Activated naive CD4-positive, alpha-beta T cell treated with anti-CD3 and anti-CD28 coated beads, Interleukin-2, amount 50 U/mL, for 16 hours (primary cell): Measurements from ENCODE around the gene SMIM27.
"Not testable (repeated sequence)": the region's sequence is repeated elsewhere in the genome, so short reads cannot be mapped to it uniquely, and the experiment has no call there.

ENCODE experiments used
- DNase-seq: peaks from one replicate; pipeline ENCODE4 v3.0.0-alpha.2; 2020

The SMIM27 gene

DNA sequence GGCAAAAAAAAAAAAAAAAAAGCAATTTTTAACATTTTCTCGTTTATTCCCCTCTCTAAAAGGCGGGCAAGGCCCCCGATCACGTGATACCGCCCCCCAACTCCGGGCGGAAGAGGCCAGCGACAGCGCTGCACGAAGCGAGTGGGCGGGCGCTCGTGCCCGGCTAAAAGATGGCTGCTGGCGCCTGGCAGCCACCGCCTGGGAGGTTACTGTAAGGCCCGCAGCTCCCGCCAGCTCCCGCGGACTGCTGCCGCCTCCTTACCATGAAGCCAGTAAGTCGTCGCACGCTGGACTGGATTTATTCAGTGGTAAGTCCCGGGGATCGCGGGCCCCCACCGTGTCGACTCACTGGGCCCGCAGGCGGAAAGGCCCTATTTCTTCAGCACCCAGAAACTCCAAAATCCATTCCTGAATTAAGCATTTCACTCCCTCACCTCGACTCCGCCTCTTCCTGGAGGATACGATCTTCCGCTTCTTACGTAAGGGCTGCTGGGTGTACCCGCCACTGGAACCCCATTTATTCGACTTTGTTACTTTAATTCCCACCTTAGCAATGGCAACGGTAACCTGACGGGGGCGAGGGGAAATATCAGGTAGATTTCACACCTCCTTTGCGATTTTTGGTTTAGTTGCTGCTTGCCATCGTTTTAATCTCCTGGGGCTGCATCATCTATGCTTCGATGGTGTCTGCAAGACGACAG lies at the start of gene SMIM27, which contains the start of gene TOPORS:
SMIM27 (plus strand) TSS at position 156 of the 701 bp plus-strand sequence; CDS start at position 264, 108 bp downstream.
TOPORS (minus strand) TSS at position 415 of the 701 bp plus-strand sequence; CDS start at position 265, 150 bp downstream.
- peak; percentile 93 for DNase-seq

- no peak for DNase-seq
Observed at GRCh38 chr9:32502464-32502863, 49.7 kb upstream of the SMIM27 start.

GRCh38 chr9:32503008-32503407 lies 49.1 kb upstream of the SMIM27 start:
- no peak for DNase-seq

GRCh38 chr9:32508728-32509127 lies 43.4 kb upstream of the SMIM27 start:
- no peak for DNase-seq

- no peak for DNase-seq
Observed at GRCh38 chr9:32516241-32516640, 35.9 kb upstream of the SMIM27 start.

DNA sequence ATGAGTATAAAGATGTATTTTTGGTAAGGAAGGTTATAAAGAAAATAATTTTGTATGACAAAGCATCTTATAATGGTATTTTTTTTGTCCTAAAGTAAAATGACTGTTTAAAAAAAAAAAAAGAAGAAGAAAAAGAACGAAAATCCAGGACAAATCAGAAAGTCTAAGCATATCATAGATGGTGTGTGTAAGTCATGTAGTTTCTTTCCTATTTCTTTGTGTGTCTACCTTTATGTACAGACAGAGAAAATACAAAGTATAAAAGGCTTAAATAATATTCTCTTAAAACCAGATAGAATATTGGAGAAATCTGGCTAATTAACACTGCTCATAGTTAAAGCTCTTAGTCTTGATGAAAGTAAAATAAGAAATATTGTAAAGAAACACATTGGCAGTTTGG lies 33.9 kb upstream of the SMIM27 start:
- no peak for DNase-seq

GRCh38 chr9:32523910-32524309 lies 28.2 kb upstream of the SMIM27 start:
- no peak for DNase-seq

DNA sequence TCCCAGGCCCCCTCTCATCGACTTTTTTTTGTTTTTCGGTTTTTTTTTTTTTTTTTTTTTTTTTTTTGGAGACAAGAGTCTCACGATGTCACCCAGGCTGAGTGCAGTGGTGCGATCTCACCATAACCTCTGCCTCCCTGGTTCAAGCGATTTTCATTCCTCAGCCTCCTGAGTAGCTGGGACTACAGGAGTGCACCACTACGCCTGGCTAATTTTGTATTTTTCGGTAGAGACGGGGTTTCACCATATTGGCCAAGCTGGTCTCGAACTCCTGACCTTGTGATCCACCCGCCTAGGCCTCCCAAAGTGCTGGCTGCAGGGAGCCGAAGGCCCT lies 27.6 kb upstream of the SMIM27 start:
- not testable (repeated sequence) for DNase-seq

- peak; percentile 21 for DNase-seq
Observed at GRCh38 chr9:32524892-32525708, 27.0 kb upstream of the SMIM27 start.

- no peak for DNase-seq
Observed at GRCh38 chr9:32525709-32526030, 26.5 kb upstream of the SMIM27 start.

- peak; percentile 68 for DNase-seq
Observed at GRCh38 chr9:32526041-32526706, 26.0 kb upstream of the SMIM27 start, which contains the start of gene RIGI. RIGI (minus strand) TSS chr9:32526196; CDS start chr9:32526166, 30 bp downstream.

DNA sequence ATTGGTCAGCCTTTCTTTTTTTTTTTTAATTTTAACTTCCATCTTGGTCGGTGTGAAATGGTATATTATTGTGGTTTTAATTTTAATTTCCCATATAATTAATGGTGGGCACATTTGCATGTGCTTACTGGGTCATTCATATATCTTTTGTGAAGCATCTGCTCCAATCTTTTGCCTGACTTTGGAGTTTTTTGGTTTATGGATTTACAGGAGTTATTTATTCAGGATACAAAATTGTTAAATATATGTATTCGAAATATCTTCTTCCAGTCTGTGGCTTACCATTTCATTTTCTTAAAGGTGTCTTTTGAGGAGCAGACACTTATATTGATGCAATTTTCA lies 25.4 kb upstream of the SMIM27 start:
- no peak for DNase-seq

GRCh38 chr9:32533336-32533735 lies 18.8 kb upstream of the SMIM27 start:
- DNase-seq = no peak

GRCh38 chr9:32533816-32534215 lies 18.3 kb upstream of the SMIM27 start:
- no peak for DNase-seq

DNA sequence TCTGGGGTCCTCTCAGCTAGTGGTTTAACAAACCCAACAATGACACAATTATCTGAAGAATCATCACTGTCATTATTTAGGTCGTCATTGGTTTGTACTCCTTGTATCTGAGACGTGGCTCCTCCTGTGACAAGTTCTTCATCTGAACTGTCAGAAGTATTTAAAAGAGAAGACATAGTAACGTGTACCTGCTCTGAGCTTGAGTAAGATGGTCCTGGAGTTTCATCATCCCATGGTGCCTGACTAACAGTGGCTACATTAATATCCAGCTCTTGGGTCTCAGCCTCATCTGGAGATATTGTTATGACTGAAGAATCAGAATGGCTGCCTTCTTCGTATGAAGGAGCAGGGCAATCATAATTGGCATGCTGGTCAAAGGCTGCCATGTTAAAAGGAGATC lies 9.1 kb upstream of the SMIM27 start:
- no peak for DNase-seq

GRCh38 chr9:32545884-32546283 lies 6.2 kb upstream of the SMIM27 start:
- no peak for DNase-seq

DNA sequence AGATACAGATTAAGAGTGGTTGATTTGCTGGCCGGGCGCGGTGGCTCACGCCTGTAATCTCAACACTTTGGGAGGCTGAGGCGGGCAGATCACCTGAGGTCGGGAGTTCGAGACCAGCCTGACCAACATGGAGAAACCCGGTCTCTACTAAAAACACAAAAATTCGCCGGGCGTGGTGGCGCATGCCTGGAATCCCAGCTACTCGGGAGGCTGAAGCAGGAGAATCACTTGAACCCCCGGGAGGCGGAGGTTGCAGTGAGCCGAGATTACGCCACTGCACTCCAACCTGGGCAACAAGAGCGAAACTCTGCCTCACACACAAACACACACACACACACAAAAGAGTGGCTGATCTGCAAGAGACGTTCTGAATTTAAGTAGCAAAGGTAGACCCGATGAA lies 3.9 kb upstream of the SMIM27 start:
- DNase-seq = not testable (repeated sequence)

DNA sequence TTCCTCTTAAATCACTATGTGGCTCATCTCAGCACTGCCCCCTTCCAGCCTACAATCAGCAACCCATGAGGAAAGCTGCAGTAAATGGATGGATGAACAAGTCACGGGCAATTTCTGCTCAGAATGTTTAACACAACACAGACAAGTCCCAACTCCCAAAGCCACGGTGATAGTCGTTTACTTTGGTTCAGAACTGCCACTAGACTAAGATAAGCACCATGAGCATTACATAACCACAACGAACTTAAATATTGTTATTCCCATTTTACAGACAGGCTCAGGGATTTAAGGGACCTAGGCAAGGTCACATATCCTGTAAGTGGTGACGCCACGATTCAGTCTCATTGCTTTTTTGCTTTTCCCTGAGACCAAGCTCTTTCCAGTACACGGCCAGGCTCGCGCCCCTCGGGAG lies 2.0 kb upstream of the SMIM27 start:
- DNase-seq = no peak

- DNase-seq = peak; percentile 93
Observed at GRCh38 chr9:32550562-32551275, 1.4 kb upstream of the SMIM27 start.

DNA sequence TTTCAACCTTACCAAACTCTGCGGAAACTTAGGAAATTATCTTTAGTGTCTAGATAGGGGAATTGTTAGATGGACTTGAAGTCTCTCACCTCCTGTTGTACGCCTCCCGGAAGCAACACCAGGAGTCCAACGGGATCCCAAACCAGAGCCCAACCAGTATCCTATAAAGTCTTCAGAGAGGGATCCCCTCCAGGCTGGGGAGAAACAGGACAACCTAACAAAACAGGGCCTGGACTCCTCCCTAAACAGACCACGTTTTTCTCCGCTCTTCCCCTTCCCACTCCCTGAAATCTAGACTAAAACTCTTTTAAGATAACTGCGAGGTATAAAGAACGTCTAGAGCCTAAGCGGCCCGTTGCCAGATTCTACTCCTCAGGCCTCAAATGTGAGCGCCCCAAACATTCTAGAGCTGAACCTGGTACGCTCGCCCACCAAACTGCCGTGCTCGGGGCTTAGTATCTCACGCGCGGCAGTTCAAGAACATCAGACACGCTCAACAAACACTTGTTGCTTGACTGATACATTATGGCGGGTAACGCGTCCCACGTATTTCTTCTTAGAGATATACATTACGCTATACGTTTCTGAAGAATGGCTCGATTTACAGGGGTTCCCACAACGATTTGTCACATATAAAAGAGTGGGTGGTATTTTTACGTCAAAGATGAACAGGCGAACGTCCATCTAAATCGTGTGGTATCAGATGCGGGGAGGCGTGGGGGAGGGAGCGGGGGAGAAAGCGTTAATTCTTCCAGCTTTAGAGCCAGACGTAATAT lies 663 bp upstream of the SMIM27 start:
- DNase-seq = peak; percentile 53

- no peak for DNase-seq
Observed at GRCh38 chr9:32554107-32554506, 2.0 kb downstream of the SMIM27 start.

- no peak for DNase-seq
Observed at GRCh38 chr9:32554591-32554990, 2.5 kb downstream of the SMIM27 start.
